Activated CD8-positive, alpha-beta memory T cell treated with anti-CD3 and anti-CD28 coated beads, Interleukin-2, amount 10 ng/mL, durations not matched to agents 7 days and 5 days (primary cell): Measurements from ENCODE around the gene SNTA1. TPM values are rescaled to one million over a fixed set of nuclear protein-coding genes. Genes with fewer than 3 reads are reported as not detected.
"Not testable (repeated sequence)": the region's sequence is repeated elsewhere in the genome, so short reads cannot be mapped to it uniquely, and the experiment has no call there.

Source experiments
- ATAC-seq: fragments of 150-1000 bp; cut with Tn5 transposase; one replicate; pipeline ENCODE4 v1.10.0; 2021; ENCODE audit warnings: moderate library complexity
- CTCF ChIA-PET: fragments of 350-600 bp; sonication (Branson Sonifier 250); formaldehyde crosslinking; loops from one replicate; lab custom pipeline; 2021; ENCODE audit warnings: antibody characterized with exemption; lab: Charles Lee
- DNase-seq: peaks from one replicate; pipeline ENCODE4 v3.0.0-alpha.2; 2020
- H3K27ac Mint-ChIP-seq: one replicate; pipeline ENCODE4 v1.8.0; 2021; ENCODE audit warnings: mild to moderate bottlenecking, mixed read lengths
- H3K27me3 Mint-ChIP-seq: one replicate; pipeline ENCODE4 v1.8.0; 2021; ENCODE audit warnings: mixed read lengths
- H3K36me3 Mint-ChIP-seq: one replicate; pipeline ENCODE4 v1.8.0; 2021; ENCODE audit warnings: mild to moderate bottlenecking, mixed read lengths
- H3K4me1 Mint-ChIP-seq: one replicate; pipeline ENCODE4 v1.8.0; 2021; ENCODE audit warnings: mixed read lengths
- H3K4me3 Mint-ChIP-seq: one replicate; pipeline ENCODE4 v1.8.0; 2021; ENCODE audit warnings: mild to moderate bottlenecking, moderate library complexity, mixed read lengths
- H3K9me3 Mint-ChIP-seq: one replicate; pipeline ENCODE4 v1.8.0; 2022; ENCODE audit warnings: low read depth, mixed read lengths
- total RNA-seq, 2 experiments: library from RNA; stranded (reverse); gene quantifications; one replicate each; pipeline ENCODE4 v1.2.3, GENCODE V29; 2021

Gene SNTA1
- total RNA-seq, 2 experiments from 2014 or later = 3.7 to 5.7 TPM

DNA sequence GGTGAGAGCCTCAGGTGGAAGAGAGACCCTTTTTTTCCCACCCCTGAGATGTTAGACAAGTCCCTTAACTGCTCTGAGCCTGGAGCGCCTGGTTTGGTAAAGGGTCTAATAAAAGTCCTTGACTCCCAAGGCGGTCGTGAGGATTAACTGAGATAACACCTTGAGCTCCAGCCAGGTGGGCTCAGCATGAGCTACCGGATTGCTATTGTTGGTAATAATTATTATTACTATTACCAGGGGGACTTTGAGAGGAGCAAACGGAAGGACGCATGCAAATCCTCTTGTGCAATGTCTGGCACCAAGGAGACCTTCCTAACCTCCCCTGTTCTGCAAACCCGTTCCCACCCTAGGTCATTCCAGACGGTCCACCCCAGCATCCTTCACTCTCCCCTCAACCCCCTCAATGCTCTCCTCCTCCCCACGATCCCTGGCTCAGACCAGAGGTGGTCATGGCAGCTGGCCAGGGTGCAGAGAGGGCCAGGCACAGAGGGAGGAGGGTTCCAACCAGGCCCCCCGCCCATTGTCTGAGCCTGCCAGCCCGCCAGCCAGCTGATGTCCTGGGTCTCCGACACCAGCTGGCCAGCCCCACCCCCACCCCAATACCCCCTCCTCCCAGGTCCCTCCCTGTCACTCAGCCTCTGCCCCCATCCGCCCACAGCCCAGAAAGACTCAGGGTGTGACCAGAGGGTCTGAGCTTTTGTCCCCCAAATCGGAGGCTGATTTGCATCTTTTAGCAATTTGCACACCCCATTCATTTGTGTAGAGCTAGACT lies 32.0 kb upstream of the SNTA1 start:
- no peaks in the 10 kb centered on the region for H3K4me1 Mint-ChIP-seq
- H3K36me3 Mint-ChIP-seq = no peaks in the 10 kb centered on the region
- no peak overlapping the region for H3K27ac Mint-ChIP-seq
- ATAC-seq = no peak
- H3K4me3 Mint-ChIP-seq = no peak overlapping the region
- no peaks in the 10 kb centered on the region for H3K27me3 Mint-ChIP-seq
- DNase-seq = no peak
- no peaks in the 10 kb centered on the region for H3K9me3 Mint-ChIP-seq
- CTCF ChIA-PET = interaction anchor here (0.7 to 1.6 kb wide), 2 partner anchors 18 to 193 kb away, joined by 3 to 4 read pairs; no protein-coding TSS in a partner anchor

DNA sequence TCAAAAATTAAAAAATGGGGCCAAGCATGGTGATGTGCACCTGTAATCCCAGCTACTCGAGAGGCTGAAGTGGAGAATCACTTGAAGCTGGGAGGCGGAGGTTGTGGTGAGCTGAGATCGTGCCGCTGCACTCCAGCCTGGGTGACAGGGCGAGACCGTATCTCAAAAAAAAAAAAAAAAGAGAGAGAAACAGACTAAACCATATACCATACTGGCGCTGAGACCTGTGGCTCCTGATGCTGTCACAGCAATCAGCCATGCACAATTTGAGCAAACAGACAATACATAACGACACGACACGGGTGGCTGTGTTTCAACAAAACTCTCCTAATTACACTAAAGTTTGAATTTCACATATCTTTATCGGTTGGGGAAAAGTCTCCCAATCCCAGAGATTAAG lies 31.4 kb upstream of the SNTA1 start:
- no peaks in the 10 kb centered on the region for H3K36me3 Mint-ChIP-seq
- CTCF ChIA-PET = interaction anchor here (0.7 to 1.6 kb wide), 3 partner anchors 16 to 211 kb away, joined by 3 to 4 read pairs (median 4); no protein-coding TSS in a partner anchor
- ATAC-seq (no peak), DNase-seq (no peak)
- no peak overlapping the region for H3K4me3 Mint-ChIP-seq
- no peaks in the 10 kb centered on the region for H3K27me3 Mint-ChIP-seq
- H3K4me1 Mint-ChIP-seq = no peaks in the 10 kb centered on the region
- H3K27ac Mint-ChIP-seq = no peak overlapping the region
- no peaks in the 10 kb centered on the region for H3K9me3 Mint-ChIP-seq

DNA sequence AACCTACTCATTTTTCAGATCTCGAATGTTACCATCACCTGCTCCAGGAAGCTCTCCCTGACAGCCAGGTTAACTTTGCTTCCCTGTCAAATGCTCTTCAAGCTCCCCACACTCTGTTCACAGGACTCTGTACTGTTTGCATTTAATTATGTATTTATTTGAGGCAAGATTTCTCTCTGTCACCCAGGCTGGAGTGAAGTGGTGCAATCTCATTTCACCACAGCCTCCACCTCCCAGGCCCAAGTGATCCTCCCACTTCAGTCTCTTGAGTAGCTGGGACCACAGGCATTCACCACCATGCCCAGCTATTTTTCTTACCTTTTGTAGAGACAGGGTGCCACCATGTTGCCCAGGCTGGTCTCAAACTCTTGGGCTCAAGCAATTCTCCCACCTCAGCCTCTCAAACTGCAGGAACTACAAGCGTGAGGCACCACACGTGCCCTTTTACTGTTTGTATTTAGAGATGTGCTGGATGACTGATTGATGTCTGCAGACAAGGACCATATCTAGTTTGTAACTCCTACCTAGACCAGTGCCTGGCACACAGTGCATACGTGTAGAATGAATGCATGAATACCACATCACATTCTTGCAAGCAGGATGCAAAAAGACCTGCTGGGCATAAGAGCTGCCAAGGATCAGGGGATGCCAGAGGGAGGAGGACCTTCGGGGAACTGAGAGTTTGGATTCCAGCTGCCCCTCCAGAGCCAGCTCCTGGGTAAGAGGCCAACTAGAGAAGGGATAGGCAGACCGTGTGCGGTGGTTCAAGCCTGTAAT lies 30.7 kb upstream of the SNTA1 start:
- no peak for ATAC-seq
- no peak overlapping the region for H3K27ac Mint-ChIP-seq
- no peaks in the 10 kb centered on the region for H3K4me1 Mint-ChIP-seq
- H3K36me3 Mint-ChIP-seq = no peaks in the 10 kb centered on the region
- CTCF ChIA-PET = interaction anchor here (0.7 to 1.6 kb wide), 4 partner anchors 16 to 211 kb away, joined by 3 to 4 read pairs (median 4); no protein-coding TSS in a partner anchor
- H3K9me3 Mint-ChIP-seq = no peaks in the 10 kb centered on the region
- DNase-seq = no peak
- no peak overlapping the region for H3K4me3 Mint-ChIP-seq
- H3K27me3 Mint-ChIP-seq = no peaks in the 10 kb centered on the region

DNA sequence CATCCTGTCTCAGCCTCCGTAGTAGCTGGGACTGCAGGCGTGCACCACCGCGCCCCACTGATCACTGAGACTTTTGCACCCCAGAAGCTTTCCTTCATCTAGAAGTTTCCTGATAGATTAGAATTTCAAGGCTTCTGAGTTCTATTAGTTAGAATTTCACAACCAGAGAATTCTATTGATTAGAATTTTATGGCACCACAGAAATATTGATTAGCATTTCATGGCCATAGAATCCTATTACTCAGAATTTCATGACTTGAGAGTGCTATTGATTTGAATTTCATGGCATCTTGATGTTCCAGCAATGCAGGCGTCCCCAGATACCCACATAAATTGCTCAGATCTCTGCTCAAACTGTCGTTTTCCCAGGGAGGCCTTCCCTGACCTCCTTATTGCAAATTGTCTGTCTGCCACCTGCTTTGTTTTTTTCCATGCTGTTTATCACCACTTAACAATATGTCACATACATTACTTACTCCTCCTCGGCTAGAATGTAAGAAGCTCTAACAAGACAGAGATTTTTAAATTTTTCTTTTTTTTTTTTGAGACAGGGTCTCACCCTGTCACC lies 29.4 kb upstream of the SNTA1 start:
- CTCF ChIA-PET = interaction anchor here (1.2 to 1.6 kb wide), 2 partner anchors 13 to 175 kb away, joined by 3 read pairs; no protein-coding TSS in a partner anchor
- ATAC-seq (no peak), DNase-seq (no peak)
- H3K36me3 Mint-ChIP-seq = no peaks in the 10 kb centered on the region
- no peak overlapping the region for H3K4me3 Mint-ChIP-seq
- H3K27me3 Mint-ChIP-seq = no peaks in the 10 kb centered on the region
- H3K27ac Mint-ChIP-seq = no peak overlapping the region
- no peaks in the 10 kb centered on the region for H3K4me1 Mint-ChIP-seq
- H3K9me3 Mint-ChIP-seq = no peaks in the 10 kb centered on the region

DNA sequence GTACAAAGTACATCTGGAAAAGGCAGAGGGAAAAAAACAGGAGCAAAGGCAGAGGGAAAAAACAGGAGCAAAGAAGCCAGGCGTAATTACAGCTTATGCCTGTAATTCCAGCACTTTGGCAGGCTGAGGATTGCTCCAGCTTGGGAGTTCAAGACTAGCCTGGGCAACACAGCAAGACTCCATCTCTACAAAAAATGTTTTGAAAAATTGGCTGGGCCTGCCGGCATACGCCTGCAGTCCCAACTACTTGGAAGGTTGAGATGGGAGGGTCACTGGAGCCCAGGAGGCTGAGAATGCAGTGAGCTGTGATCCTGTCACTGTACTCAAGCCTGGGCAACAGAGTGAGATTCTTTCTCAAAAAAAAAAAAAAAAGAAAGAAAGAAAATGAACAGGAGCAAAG lies 27.3 kb upstream of the SNTA1 start:
- no peaks in the 10 kb centered on the region for H3K36me3 Mint-ChIP-seq
- no peaks in the 10 kb centered on the region for H3K4me1 Mint-ChIP-seq
- H3K27ac Mint-ChIP-seq = no peak overlapping the region
- no peak overlapping the region for H3K4me3 Mint-ChIP-seq
- H3K27me3 Mint-ChIP-seq = no peaks in the 10 kb centered on the region
- no peak for ATAC-seq
- DNase-seq = no peak
- CTCF ChIA-PET = interaction anchor here (1.3 to 2.1 kb wide), 2 partner anchors 43 to 183 kb away, joined by 3 to 8 read pairs; no protein-coding TSS in a partner anchor
- H3K9me3 Mint-ChIP-seq = no peaks in the 10 kb centered on the region

DNA sequence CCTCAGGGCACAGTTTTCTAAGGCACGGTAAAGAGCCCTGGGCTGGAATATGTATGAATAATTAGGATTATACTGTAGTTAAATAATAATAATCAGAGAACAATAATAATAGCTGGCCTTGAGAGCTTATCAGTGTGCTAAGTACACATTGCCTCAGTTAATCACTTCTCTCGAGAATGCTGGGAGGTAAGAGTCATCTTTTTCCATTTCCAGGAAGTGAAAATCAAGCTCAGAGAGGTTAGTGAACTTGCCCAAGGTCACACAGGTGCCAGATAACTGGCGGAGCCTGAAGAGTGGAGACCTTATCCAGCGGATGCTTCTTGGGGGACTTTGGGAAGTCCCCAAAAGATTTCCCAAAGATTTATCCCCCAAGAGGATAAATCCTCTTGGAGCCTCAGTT lies 26.9 kb upstream of the SNTA1 start:
- Mint-ChIP-seq H3K9me3 (no peaks in the 10 kb centered on the region), H3K27ac (no peak overlapping the region), H3K4me1 (no peaks in the 10 kb centered on the region), H3K36me3 (no peaks in the 10 kb centered on the region), H3K4me3 (no peak overlapping the region), H3K27me3 (no peaks in the 10 kb centered on the region)
- DNase-seq (no peak), ATAC-seq (no peak)
- CTCF ChIA-PET = interaction anchor here (1.2 to 2.1 kb wide), 3 partner anchors 19 to 183 kb away, joined by 3 to 8 read pairs (median 3); partner anchors contain the start of gene CBFA2T2

DNA sequence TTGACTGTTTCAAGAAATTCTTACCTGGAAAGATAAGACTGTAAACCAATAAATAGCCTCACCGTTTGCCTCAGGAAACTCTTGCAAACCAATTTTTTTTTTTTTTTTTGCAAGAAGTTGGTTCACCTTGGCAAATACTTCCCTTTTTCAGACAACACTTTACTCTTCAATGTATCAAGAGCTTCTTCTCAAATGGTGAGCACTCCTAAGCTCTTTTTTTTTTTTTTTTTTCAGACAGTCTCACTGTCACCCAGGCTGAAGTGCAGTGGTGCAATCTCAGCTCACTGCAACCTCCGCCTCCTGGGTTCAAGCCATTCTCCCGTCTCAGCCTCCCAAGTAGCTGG lies 22.7 kb upstream of the SNTA1 start:
- no peaks in the 10 kb centered on the region for H3K4me1 Mint-ChIP-seq
- DNase-seq = no peak
- no peaks in the 10 kb centered on the region for H3K36me3 Mint-ChIP-seq
- no peaks in the 10 kb centered on the region for H3K27me3 Mint-ChIP-seq
- H3K4me3 Mint-ChIP-seq = no peak overlapping the region
- CTCF ChIA-PET = no interaction called here
- H3K9me3 Mint-ChIP-seq = no peaks in the 10 kb centered on the region
- ATAC-seq = no peak
- H3K27ac Mint-ChIP-seq = no peak overlapping the region

DNA sequence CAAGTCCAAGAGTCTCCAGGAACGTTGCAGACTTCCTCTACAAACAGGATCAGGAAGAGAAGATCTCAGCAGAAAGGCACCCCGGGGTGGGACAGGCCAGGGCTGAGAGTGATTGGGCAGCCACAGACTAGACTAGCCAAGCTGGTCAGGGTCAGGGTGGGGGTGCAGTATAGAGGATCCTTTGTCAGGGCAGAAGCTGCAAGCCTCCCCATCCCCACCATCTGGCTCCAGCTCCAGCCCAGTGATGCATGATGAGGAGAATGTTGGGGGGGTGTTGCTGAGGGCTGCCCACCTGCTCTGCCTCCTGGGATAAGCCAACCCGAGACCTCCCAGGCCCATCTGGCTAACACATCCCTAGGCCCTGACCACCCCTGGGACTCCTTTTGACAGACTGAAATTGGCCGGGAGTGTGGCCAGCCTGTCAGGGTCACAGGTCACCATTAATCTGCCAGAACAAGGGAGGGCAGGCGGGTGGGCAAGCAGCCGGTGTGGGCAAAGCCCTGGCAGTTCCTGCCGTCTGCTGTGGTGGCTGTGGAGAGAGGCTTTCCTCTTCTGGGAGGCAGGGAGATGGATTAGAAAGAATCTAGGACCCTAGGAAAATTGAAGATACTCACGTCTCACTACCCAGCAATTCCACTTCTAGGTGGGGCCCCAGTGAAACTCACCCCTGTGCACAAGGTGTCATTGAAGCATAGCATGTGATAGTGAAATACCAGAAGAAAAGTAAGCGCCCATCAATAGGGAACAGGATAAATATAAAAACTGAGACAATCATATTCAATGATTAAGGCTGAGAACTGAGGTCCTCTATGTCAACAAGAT lies 22.1 kb upstream of the SNTA1 start:
- no peaks in the 10 kb centered on the region for H3K27me3 Mint-ChIP-seq
- H3K9me3 Mint-ChIP-seq = no peaks in the 10 kb centered on the region
- DNase-seq (no peak), ATAC-seq (no peak)
- no peaks in the 10 kb centered on the region for H3K36me3 Mint-ChIP-seq
- no peak overlapping the region for H3K4me3 Mint-ChIP-seq
- H3K27ac Mint-ChIP-seq = no peak overlapping the region
- H3K4me1 Mint-ChIP-seq = no peaks in the 10 kb centered on the region
- CTCF ChIA-PET = interaction anchor here (1.2 kb wide), 1 partner anchor 203 kb away, joined by 3 read pairs; no protein-coding TSS in a partner anchor

DNA sequence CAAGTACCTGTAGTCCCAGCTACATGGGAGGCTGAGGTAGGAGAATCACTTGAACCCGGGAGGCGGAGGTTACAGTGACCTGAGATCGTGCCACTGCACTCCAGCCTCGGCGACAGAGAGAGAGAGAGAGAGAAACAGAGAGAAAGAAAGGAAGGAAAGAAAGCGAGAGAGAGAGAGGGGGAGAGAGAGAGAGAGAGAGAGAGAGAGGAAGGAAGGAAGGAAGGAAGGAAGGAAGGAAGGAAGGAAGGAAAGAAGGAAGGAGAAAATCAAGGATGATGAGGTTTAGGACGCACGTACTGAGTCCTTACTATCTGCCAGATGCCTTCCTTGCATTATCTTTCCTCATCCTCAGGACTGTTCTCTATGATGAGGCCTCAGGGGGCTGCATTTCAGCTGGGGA lies 21.2 kb upstream of the SNTA1 start:
- CTCF ChIA-PET = interaction anchor here (1.2 kb wide), 1 partner anchor 204 kb away, joined by 3 read pairs; no protein-coding TSS in a partner anchor
- H3K9me3 Mint-ChIP-seq, H3K4me1 Mint-ChIP-seq, H3K36me3 Mint-ChIP-seq, DNase-seq, H3K4me3 Mint-ChIP-seq, H3K27me3 Mint-ChIP-seq, ATAC-seq, H3K27ac Mint-ChIP-seq: not testable (repeated sequence)

DNA sequence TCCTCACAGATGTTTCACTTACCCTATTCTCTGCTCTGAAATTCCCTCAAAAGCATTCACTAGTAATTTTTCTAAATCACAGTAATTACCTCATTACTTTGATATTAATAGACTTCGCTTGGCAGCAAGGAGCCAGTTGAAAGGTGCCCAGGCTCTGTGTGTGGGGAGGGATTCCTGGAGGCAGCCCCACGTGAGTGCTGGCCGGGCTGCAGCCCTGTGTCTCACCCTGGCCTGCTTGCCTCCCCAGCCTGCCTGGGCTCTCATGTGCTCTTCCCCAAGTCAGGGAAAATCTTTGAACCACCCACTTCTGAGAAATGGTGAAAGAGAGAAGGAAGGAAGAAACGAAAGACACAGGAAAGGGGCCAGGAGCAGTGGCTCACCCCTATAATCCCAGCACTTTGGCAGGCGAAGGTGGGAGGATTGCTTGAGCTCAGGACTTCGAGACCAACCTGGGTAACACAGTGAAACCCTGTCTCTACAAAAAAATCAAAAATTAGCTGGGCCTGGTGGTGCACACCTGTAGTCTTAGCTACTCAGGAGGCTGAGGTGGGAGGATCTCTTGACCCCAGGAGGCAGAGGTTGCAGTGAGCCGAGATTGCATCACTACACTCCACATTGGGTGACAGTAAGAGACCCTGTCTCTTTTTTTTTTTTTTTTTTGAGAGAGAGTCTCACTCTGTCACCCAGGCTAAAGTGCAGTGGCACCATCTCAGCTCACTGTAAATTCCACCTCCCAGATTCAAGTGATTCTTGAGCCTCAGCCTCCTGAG lies 20.0 kb upstream of the SNTA1 start:
- ATAC-seq (no peak), DNase-seq (no peak)
- no peaks in the 10 kb centered on the region for H3K27me3 Mint-ChIP-seq
- no peaks in the 10 kb centered on the region for H3K36me3 Mint-ChIP-seq
- no peak overlapping the region for H3K27ac Mint-ChIP-seq
- CTCF ChIA-PET = interaction anchor here (0.7 kb wide), 1 partner anchor 552 kb away, joined by 3 read pairs; no protein-coding TSS in a partner anchor
- H3K4me3 Mint-ChIP-seq = no peak overlapping the region
- no peaks in the 10 kb centered on the region for H3K9me3 Mint-ChIP-seq
- H3K4me1 Mint-ChIP-seq = no peaks in the 10 kb centered on the region

DNA sequence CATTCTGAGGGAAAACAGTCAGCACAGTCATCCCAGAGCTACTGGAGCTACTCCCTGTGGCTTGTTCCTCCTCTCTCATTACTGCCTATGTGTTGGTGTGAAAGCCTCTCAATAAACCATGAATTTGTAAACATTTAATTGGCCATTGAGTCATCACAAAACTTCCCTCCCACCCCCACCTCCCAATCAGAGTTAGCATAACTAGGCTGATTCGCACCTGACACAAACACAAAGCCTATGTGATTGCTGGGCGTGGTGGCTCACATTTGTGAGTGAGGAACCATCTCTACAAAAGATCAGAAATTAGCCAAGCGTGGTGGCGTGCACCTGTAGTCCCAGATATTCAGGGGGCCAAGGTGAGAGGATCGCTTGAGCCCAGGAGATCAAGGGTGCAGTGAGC lies 17.1 kb upstream of the SNTA1 start:
- Mint-ChIP-seq H3K9me3 (no peaks in the 10 kb centered on the region), H3K4me1 (peaks cover 1% of the 10 kb centered on the region), H3K27ac (no peak overlapping the region), H3K36me3 (no peaks in the 10 kb centered on the region), H3K27me3 (no peaks in the 10 kb centered on the region), H3K4me3 (no peak overlapping the region)
- CTCF ChIA-PET = interaction anchor here (1.3 to 1.7 kb wide), 2 partner anchors 12 to 207 kb away, joined by 3 to 6 read pairs; no protein-coding TSS in a partner anchor
- ATAC-seq (no peak), DNase-seq (no peak)

DNA sequence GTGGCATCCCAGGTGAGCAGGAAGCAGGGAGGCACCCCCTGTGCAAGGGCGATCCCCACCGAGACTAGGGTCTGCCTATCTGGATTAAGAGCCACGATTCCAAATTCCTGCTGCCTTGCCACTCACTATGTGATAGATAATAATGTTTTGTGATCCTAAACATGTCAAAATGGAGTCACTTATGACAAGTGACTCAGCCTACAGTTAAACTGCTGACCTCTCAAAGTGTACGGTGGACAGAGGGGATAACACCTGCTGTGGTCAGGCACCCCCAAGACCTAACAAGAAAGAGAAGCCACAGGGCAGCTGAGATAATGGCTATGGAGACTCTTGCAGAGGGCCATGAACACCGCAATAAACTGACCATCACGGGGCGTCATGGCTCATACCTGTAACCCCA lies 16.0 kb upstream of the SNTA1 start:
- no peaks in the 10 kb centered on the region for H3K36me3 Mint-ChIP-seq
- CTCF ChIA-PET = interaction anchor here (0.7 to 1.7 kb wide), 3 partner anchors 13 to 388 kb away, joined by 3 to 6 read pairs (median 3); no protein-coding TSS in a partner anchor
- H3K27me3 Mint-ChIP-seq = no peaks in the 10 kb centered on the region
- no peak for DNase-seq
- H3K4me3 Mint-ChIP-seq = no peak overlapping the region
- no peak overlapping the region for H3K27ac Mint-ChIP-seq
- ATAC-seq = no peak
- H3K4me1 Mint-ChIP-seq = peaks cover 1% of the 10 kb centered on the region
- H3K9me3 Mint-ChIP-seq = no peaks in the 10 kb centered on the region
